CD4-positive, alpha-beta T cell treated with Interleukin-15 for 4 hours (primary cell): ENCODE measurements around the gene MUC5AC.
A peak's percentile ranks its signal among the peaks of the same experiment; 100 is the strongest.
"Not testable (repeated sequence)": the region's sequence is repeated elsewhere in the genome, so short reads cannot be mapped to it uniquely, and the experiment has no call there.

Source experiments
- DNase-seq: peaks from one replicate; pipeline ENCODE4 v3.0.0-alpha.2; 2020; ENCODE audit warnings: low spot score

MUC5AC gene

GRCh38 chr11:1147792-1148191, 10.0 kb upstream of the MUC5AC start:
- DNase-seq, result no peak

GRCh38 chr11:1148752-1149180, 9.0 kb upstream of the MUC5AC start:
- no peak for DNase-seq

- DNase-seq, result no peak
These were observed 8.2 kb upstream of the MUC5AC start for GRCh38 chr11:1149545-1149944.

GRCh38 chr11:1150116-1150515, 7.6 kb upstream of the MUC5AC start:
- DNase-seq, result no peak

- DNase-seq, result no peak
These were observed 6.9 kb upstream of the MUC5AC start for GRCh38 chr11:1150769-1151365.

- no peak for DNase-seq
These were observed 6.1 kb upstream of the MUC5AC start for GRCh38 chr11:1151366-1152315.

- DNase-seq, result peak; percentile 0
These were observed 5.2 kb upstream of the MUC5AC start for GRCh38 chr11:1152316-1153104.

GRCh38 chr11:1153105-1153950, 4.4 kb upstream of the MUC5AC start:
- DNase-seq, result no peak

- no peak for DNase-seq
These were observed 3.7 kb upstream of the MUC5AC start for GRCh38 chr11:1153951-1154493.

- not testable (repeated sequence) for DNase-seq
These were observed 3.1 kb upstream of the MUC5AC start for GRCh38 chr11:1154656-1155055.

GRCh38 chr11:1155274-1155693, 2.5 kb upstream of the MUC5AC start:
- no peak for DNase-seq

- no peak for DNase-seq
These were observed 1.0 kb upstream of the MUC5AC start for GRCh38 chr11:1156506-1157340.

- DNase-seq, result no peak
These were observed 460 bp upstream of the MUC5AC start for GRCh38 chr11:1157341-1157644.

GRCh38 chr11:1158681-1159487, 1.1 kb downstream of the MUC5AC start:
- DNase-seq, result no peak

- DNase-seq, result not testable (repeated sequence)
These were observed 1.9 kb downstream of the MUC5AC start for GRCh38 chr11:1159488-1160220.

GRCh38 chr11:1160231-1161101, 2.7 kb downstream of the MUC5AC start:
- DNase-seq, result no peak

- no peak for DNase-seq
These were observed 3.8 kb downstream of the MUC5AC start for GRCh38 chr11:1161410-1162137.
